GM18870 (cell line): ENCODE data around the gene FANCB.

Source experiments
- ATAC-seq: cut with Tn5 transposase; IDR thresholded peaks from one replicate; pipeline ENCODE4 v1.9.1; 2021; ENCODE audit warnings: moderate library complexity; ENCODE audit not compliant: unreplicated experiment

Gene FANCB

GRCh38 chrX:14872851-14873675 lies at the start of gene FANCB, which contains the start of gene MOSPD2:
FANCB (minus strand) TSS chrX:14873069; CDS start chrX:14865510, 7,559 bp downstream.
MOSPD2 (plus strand) TSS chrX:14873421; CDS start chrX:14873529, 108 bp downstream.
- peak; percentile 97 for ATAC-seq

- no peak for ATAC-seq
Measured at GRCh38 chrX:14922437-14922836, 49.6 kb upstream of the FANCB start.

GRCh38 chrX:14920196-14920595 lies 47.3 kb upstream of the FANCB start:
- no peak for ATAC-seq

DNA sequence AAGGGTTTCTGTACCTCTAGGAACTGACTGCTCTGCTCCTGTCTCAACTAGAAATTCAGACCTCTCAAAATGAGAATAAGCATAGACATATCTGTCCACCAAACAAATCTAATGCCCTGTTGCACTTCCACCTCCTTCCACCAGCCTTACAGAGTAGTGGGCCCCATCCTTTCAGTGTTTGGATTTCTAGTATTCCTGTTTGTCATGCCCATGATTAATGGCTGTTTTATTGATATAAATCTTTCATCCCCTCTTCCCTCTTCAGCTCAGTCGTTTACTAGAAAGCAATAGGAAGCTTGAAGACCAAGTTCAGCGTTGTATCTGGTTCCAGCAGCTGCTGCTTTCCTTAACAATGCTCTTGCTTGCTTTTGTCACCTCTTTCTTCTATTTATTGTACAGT lies 46.5 kb upstream of the FANCB start:
- ATAC-seq: no peak

GRCh38 chrX:14916017-14916674 lies 43.3 kb upstream of the FANCB start:
- ATAC-seq: no peak

DNA sequence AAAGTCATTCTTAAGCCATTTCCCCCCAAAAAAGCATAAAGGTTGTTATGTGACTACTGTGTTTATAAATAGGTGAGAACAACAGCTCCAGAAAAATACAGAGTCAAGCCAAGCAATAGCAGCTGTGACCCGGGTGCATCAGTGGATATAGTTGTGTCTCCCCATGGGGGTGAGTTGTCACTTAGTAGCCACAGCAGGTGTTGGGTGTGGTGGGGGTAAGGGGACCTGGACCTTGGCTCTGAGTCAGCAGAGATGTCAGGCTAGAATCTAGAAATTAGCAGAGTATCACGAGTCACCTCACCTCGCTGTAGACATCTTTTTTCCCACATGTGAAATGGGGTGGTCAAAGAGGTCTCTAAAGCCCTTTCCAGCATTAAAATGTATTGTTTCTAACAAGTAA lies 42.7 kb upstream of the FANCB start:
- no peak for ATAC-seq

DNA sequence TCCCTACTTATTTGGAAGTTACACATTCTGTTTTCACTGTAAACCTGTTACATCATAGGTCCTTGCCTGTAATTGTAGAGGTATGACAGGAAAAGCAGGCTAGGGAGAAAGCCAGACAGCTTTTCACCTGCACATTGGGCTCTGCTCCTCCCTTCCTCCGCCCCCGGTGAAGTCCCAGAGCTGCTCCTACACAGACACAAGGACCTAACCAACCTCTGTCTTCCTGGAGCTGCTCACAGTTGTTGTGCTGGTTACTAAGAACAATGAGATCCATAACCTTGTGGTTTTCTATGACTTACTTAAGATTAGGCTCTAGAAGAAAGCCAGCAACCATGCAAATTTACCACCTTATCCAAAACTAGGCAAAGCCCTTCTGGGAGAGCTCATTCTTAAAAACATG lies 40.4 kb upstream of the FANCB start:
- ATAC-seq: no peak

GRCh38 chrX:14903891-14904290 lies 31.0 kb upstream of the FANCB start:
- ATAC-seq: no peak

- ATAC-seq: no peak
Measured at GRCh38 chrX:14902537-14902936, 29.7 kb upstream of the FANCB start.

DNA sequence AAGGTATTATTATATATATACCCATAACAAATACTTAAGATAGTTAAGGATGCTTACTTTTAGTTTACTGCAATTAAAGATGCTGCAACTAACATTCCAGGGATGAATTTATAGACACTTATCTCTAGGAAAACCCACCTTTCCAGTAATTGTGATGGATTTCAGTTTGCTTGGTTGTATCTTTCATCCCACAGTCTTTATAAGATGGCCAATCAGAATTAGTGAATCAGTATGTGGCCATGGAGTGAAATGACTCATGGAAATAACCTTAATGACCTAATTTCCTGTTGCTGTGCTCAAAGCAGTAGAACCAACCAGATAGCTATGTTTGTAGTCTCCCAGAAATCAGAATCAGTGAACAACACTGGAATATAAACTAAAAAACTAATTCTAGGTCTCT lies 26.7 kb upstream of the FANCB start:
- ATAC-seq: peak; percentile 94

DNA sequence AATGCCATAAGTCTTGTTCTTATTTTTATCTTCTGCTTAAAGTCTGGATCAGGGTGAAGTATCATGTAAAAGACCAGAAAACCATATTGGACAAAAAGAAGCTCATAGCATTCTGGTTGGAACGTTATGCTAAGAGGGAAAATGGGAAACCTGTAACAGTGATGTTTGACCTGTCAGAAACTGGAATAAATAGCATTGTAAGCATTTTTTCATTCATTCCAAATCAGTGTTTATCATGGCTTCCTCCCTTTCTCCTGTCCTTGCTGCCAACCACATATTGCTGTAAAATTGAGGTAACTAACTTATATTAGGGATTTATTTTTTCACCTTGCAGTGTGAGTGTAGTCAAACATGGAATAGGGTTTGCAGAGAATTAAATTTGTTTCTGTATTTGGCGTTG lies 24.2 kb upstream of the FANCB start:
- no peak for ATAC-seq

- peak; percentile 41 for ATAC-seq
Measured at GRCh38 chrX:14896273-14896672, 23.4 kb upstream of the FANCB start.

- ATAC-seq: no peak
Measured at GRCh38 chrX:14886252-14886651, 13.4 kb upstream of the FANCB start.

GRCh38 chrX:14884714-14885113 lies 11.8 kb upstream of the FANCB start:
- ATAC-seq: no peak

GRCh38 chrX:14883826-14884225 lies 11.0 kb upstream of the FANCB start:
- no peak for ATAC-seq

- ATAC-seq: no peak
Measured at GRCh38 chrX:14875624-14876023, 2.8 kb upstream of the FANCB start.

DNA sequence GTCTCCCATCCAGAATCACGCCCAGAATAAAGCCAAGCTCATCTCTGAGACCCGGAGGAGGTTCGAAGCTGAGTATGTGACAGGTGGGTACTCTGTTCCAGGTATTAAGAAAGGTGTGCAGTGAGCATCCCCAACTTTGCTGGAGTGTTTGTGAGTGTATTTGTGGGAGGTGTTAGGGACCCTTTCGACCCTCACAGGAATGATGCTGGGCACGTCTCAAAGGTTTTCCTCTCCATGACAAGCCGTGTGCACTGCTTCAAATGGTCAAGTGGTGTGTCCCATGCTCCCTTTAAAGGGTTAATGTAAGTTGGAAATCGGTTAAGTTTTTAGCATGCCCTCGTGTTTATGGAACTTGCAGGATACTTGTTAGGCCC lies 794 bp upstream of the FANCB start:
- ATAC-seq: no peak

- no peak for ATAC-seq
Measured at GRCh38 chrX:14872355-14872754, 514 bp downstream of the FANCB start.

GRCh38 chrX:14871767-14872166 lies 1.1 kb downstream of the FANCB start:
- ATAC-seq: no peak

DNA sequence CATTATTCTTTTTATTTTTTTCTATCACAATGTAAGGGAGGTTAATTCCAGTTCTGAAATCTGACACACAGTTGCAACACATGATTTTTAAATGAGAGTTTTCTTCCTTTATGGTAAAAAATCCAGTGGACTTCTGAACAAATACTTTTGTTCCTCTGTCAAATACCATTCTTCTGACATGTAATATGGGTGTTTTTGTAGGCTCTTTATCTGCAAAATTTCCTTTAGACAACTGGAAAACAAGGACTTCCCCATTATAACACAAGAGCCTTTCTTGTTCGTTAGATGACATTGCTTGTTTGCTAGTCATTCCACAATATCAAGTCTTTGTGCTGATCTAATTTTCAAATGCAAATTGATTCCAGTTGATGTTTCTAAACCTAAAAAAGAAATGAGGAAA lies 7.7 kb downstream of the FANCB start:
- ATAC-seq: no peak

DNA sequence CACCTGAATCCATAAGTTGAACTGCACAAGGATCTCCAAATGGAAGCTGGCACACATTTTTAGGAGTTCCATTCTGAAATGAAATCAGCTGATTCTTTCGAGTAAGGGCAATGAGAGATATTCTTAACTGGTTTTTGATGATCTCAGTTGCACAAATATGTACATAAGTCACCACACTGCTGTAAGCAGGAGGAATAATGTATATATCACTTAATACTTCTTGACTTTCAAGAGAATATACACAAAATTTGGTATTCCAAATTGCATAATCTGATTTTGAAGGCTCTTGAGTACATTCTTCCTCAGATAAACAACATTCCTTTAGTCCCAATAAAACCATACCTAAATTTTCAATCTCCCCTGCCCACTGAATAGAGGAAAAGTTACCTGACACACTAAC lies 8.2 kb downstream of the FANCB start:
- ATAC-seq: no peak

DNA sequence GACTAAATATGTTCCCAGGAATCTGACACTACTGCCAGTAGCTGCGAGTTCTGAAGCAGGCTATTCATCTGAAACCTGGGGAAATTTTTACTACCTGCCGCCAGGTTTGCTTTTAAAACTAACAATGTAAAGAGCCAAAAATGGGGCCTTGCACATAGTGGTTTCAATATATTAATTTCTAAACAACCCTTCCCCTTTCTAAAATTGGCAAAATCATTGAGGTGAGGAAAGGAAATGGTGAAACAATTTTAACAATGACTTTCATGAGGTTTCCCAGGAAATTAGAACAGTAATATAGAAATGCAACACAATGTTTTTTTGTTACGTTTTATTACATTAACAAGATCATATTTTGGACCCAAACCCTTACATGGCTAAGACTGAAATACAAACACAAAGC lies 21.3 kb downstream of the FANCB start:
- no peak for ATAC-seq
